EL (cell line): Measurements from ENCODE around the gene CHTF8.

Experiments
- DNase-seq: peaks from one replicate; pipeline ENCODE4 v3.0.0-alpha.2; 2016

CHTF8 gene

GRCh38 chr16:69084289-69084688 lies 48.1 kb downstream of the CHTF8 start:
- DNase-seq = no peak

- DNase-seq = no peak
Observed at GRCh38 chr16:69083306-69083941, 49.0 kb downstream of the CHTF8 start.

- DNase-seq = no peak
Observed at GRCh38 chr16:69079697-69080096, 52.7 kb downstream of the CHTF8 start.

- no peak for DNase-seq
Observed at GRCh38 chr16:69078073-69078472, 54.3 kb downstream of the CHTF8 start.

GRCh38 chr16:69077251-69077650 lies 55.1 kb downstream of the CHTF8 start:
- peak; percentile 19 for DNase-seq

- DNase-seq = peak; percentile 94
Observed at GRCh38 chr16:69073181-69073702, 59.1 kb downstream of the CHTF8 start.

GRCh38 chr16:69072640-69072974 lies 59.8 kb downstream of the CHTF8 start:
- DNase-seq = no peak

- no peak for DNase-seq
Observed at GRCh38 chr16:69071036-69071435, 61.4 kb downstream of the CHTF8 start.

GRCh38 chr16:69069504-69069903 lies 62.9 kb downstream of the CHTF8 start:
- no peak for DNase-seq
